Measurements from ENCODE around the gene TCF4. TPM values are rescaled to one million over a fixed set of nuclear protein-coding genes. Genes with fewer than 3 reads are reported as not detected.

Gene TCF4
- total RNA-seq, 4 donors from 2014 or later = 60.9 to 98.4 (median 83.4) TPM

GRCh38 chr18:55328301-55328700 lies 259.7 kb downstream of the TCF4 start:
- WGBS, 2 donors = 60% methylated on average over 4 of the region's 4 CpGs
- H3K4me3 ChIP-seq (ENCODE audit: low read depth, poor library complexity, severe bottlenecking) = no peak overlapping the region
- DNase-seq (ENCODE audit: low spot score in 2 of 2) = no peak
- no peak for TF ChIP-seq CTCF (IDR thresholded peaks at IDR 0.05)
- no peak for TF ChIP-seq POLR2A (IDR thresholded peaks at IDR 0.05)
- intact Hi-C loops (cut with DNase I; ENCODE audit: low total_unique reads) = no loop called here

GRCh38 chr18:55327454-55327853 lies 260.5 kb downstream of the TCF4 start:
- TF ChIP-seq CTCF (IDR thresholded peaks at IDR 0.05) (no peak), POLR2A (IDR thresholded peaks at IDR 0.05) (no peak)
- no peak for DNase-seq (ENCODE audit: low spot score in 2 of 2)
- 96 to 98% methylated on average over 1 of the region's 1 CpG for WGBS, 2 donors
- H3K4me3 ChIP-seq (ENCODE audit: low read depth, poor library complexity, severe bottlenecking) = no peak overlapping the region
- intact Hi-C loops (cut with DNase I; ENCODE audit: low total_unique reads) = no loop called here

GRCh38 chr18:55326134-55326533 lies 261.9 kb downstream of the TCF4 start:
- H3K4me3 ChIP-seq (ENCODE audit: low read depth, poor library complexity, severe bottlenecking) = no peak overlapping the region
- DNase-seq (ENCODE audit: low spot score in 2 of 2) = no peak
- intact Hi-C loops (cut with DNase I; ENCODE audit: low total_unique reads) = no loop called here
- TF ChIP-seq CTCF (IDR thresholded peaks at IDR 0.05) (no peak), POLR2A (IDR thresholded peaks at IDR 0.05) (no peak)

GRCh38 chr18:55324166-55324565 lies 263.8 kb downstream of the TCF4 start:
- DNase-seq (ENCODE audit: low spot score in 2 of 2) = no peak
- intact Hi-C loops (cut with DNase I; ENCODE audit: low total_unique reads) = no loop called here
- no peak overlapping the region for H3K4me3 ChIP-seq (ENCODE audit: low read depth, poor library complexity, severe bottlenecking)
- TF ChIP-seq CTCF (IDR thresholded peaks at IDR 0.05) (no peak), POLR2A (IDR thresholded peaks at IDR 0.05) (no peak)
- WGBS, 2 donors = 68 to 80% methylated on average over 5 of the region's 5 CpGs

- intact Hi-C loops (cut with DNase I; ENCODE audit: low total_unique reads) = no loop called here
- H3K4me3 ChIP-seq (ENCODE audit: low read depth, poor library complexity, severe bottlenecking) = no peak overlapping the region
- TF ChIP-seq CTCF (IDR thresholded peaks at IDR 0.05) = no peak
- TF ChIP-seq POLR2A (IDR thresholded peaks at IDR 0.05) = no peak
- WGBS, 2 donors = 54 to 56% methylated on average over 10 of the region's 10 CpGs
- DNase-seq (ENCODE audit: low spot score in 2 of 2) = no peak
Measured at GRCh38 chr18:55323051-55323994, 264.7 kb downstream of the TCF4 start.
